Measurements from ENCODE around the gene MADCAM1. TPM values are rescaled to one million over a fixed set of nuclear protein-coding genes. Genes with fewer than 3 reads are reported as not detected.

MADCAM1 gene
- total RNA-seq, 2 experiments from 2014 or later, result 0.69 to 2.0 TPM

DNA sequence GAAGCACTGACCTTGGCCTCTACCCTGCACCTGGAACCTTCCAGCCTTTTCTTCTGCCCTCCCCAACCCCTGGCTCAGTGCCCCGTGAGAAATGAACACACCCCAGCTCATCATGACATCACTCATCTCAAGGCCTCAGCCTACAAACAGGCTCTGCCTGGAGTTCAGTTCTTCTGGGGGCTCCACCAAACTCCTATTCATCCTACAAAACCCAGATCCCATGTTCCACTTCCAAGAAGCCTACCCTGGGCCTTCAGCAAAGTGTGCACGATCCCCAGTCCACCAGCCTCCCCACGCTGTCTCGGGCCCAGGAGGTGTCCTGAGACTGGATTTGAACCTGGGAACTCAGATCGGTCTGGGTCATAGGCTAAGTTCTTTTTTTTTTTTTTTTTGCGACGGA lies 26.5 kb upstream of the MADCAM1 start:
- Histone ChIP-seq H3K4me3 (ENCODE audit: low read depth, low read length, poor library complexity, severe bottlenecking) (no peak overlapping the region), H3K27ac (ENCODE audit: low read depth, low read length, poor library complexity, severe bottlenecking) (no peak overlapping the region), H3K79me2 (ENCODE audit: insufficient read depth, low read depth, low read length) (no peaks in the 10 kb centered on the region), H3K36me3 (ENCODE audit: insufficient read depth, low read length) (no peaks in the 10 kb centered on the region), H2AFZ (ENCODE audit: low read length) (no peak overlapping the region), H4K20me1 (ENCODE audit: insufficient read depth, low read length) (no peaks in the 10 kb centered on the region), H3K9me2 (ENCODE audit: insufficient read depth, low read length) (no peaks in the 10 kb centered on the region), H3K4me2 (ENCODE audit: low read length) (no peak overlapping the region), H3K4me1 (ENCODE audit: insufficient read depth, low read length, poor library complexity, severe bottlenecking) (no peaks in the 10 kb centered on the region), H3K9me3 (ENCODE audit: low read length) (no peaks in the 10 kb centered on the region)
- no peak for DNase-seq (ENCODE audit: low spot score)
- TF ChIP-seq EZH2phosphoT487 (IDR thresholded peaks at IDR 0.05; ENCODE audit: borderline replicate concordance, low read depth, low read length) (no peak), CTCF (conservative IDR thresholded peaks at IDR 0.05; ENCODE audit: low read length) (no peak)
- ChIA-PET POLR2A (no interaction called here), CTCF (ENCODE audit: unreplicated experiment) (no interaction called here)
- no TSS peak for BruUV-seq (replicated peaks)
- intact Hi-C loops (cut with micrococcal nuclease; ENCODE audit: unreplicated experiment), result no loop called here

DNA sequence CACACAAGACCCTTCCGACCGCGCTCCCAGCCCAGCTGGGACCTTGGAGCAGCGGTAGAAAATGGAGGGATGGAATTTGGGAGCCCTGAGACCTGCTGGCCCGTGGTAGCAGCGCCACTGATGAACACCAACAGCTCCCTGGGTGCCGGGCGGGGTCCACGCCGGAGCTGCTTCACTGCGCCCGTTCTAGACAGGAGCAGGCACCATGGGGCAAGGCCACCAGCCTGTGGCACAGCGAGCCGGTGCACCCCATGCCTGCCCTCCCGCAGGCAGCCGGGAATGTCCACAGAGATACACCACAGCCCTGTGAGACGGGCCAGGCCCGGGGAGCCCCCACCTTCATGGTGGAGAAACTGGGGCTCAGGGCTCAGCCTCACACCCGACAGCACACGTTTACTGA lies 25.6 kb upstream of the MADCAM1 start:
- no peaks in the 10 kb centered on the region for H3K36me3 ChIP-seq (ENCODE audit: insufficient read depth, low read length)
- no peaks in the 10 kb centered on the region for H3K4me1 ChIP-seq (ENCODE audit: insufficient read depth, low read length, poor library complexity, severe bottlenecking)
- intact Hi-C loops (cut with micrococcal nuclease; ENCODE audit: unreplicated experiment), result no loop called here
- CTCF ChIA-PET (ENCODE audit: unreplicated experiment), result no interaction called here
- no peak overlapping the region for H3K4me2 ChIP-seq (ENCODE audit: low read length)
- H3K9me3 ChIP-seq (ENCODE audit: low read length), result no peaks in the 10 kb centered on the region
- no peak overlapping the region for H3K4me3 ChIP-seq (ENCODE audit: low read depth, low read length, poor library complexity, severe bottlenecking)
- no peak for DNase-seq (ENCODE audit: low spot score)
- BruUV-seq (replicated peaks), result no TSS peak
- POLR2A ChIA-PET, result no interaction called here
- no peaks in the 10 kb centered on the region for H3K9me2 ChIP-seq (ENCODE audit: insufficient read depth, low read length)
- TF ChIP-seq EZH2phosphoT487 (IDR thresholded peaks at IDR 0.05; ENCODE audit: borderline replicate concordance, low read depth, low read length) (no peak), CTCF (conservative IDR thresholded peaks at IDR 0.05; ENCODE audit: low read length) (no peak)
- no peak overlapping the region for H3K27ac ChIP-seq (ENCODE audit: low read depth, low read length, poor library complexity, severe bottlenecking)
- no peak overlapping the region for H2AFZ ChIP-seq (ENCODE audit: low read length)
- H3K79me2 ChIP-seq (ENCODE audit: insufficient read depth, low read depth, low read length), result no peaks in the 10 kb centered on the region
- H4K20me1 ChIP-seq (ENCODE audit: insufficient read depth, low read length), result no peaks in the 10 kb centered on the region

GRCh38 chr19:472005-472858 lies 24.1 kb upstream of the MADCAM1 start:
- no peak overlapping the region for H3K4me3 ChIP-seq (ENCODE audit: low read depth, low read length, poor library complexity, severe bottlenecking)
- no peak for DNase-seq (ENCODE audit: low spot score)
- no peak overlapping the region for H3K4me2 ChIP-seq (ENCODE audit: low read length)
- ChIA-PET CTCF (ENCODE audit: unreplicated experiment) (no interaction called here), POLR2A (no interaction called here)
- no TSS peak for BruUV-seq (replicated peaks)
- H3K9me2 ChIP-seq (ENCODE audit: insufficient read depth, low read length), result no peaks in the 10 kb centered on the region
- H3K9me3 ChIP-seq (ENCODE audit: low read length), result no peaks in the 10 kb centered on the region
- no peaks in the 10 kb centered on the region for H3K79me2 ChIP-seq (ENCODE audit: insufficient read depth, low read depth, low read length)
- no peak overlapping the region for H2AFZ ChIP-seq (ENCODE audit: low read length)
- no peak overlapping the region for H3K27ac ChIP-seq (ENCODE audit: low read depth, low read length, poor library complexity, severe bottlenecking)
- no peaks in the 10 kb centered on the region for H3K36me3 ChIP-seq (ENCODE audit: insufficient read depth, low read length)
- intact Hi-C loops (cut with micrococcal nuclease; ENCODE audit: unreplicated experiment), result no loop called here
- H4K20me1 ChIP-seq (ENCODE audit: insufficient read depth, low read length), result no peaks in the 10 kb centered on the region
- TF ChIP-seq CTCF (conservative IDR thresholded peaks at IDR 0.05; ENCODE audit: low read length) (no peak), EZH2phosphoT487 (IDR thresholded peaks at IDR 0.05; ENCODE audit: borderline replicate concordance, low read depth, low read length) (no peak)
- no peaks in the 10 kb centered on the region for H3K4me1 ChIP-seq (ENCODE audit: insufficient read depth, low read length, poor library complexity, severe bottlenecking)

Measured in OCI-LY7 (cell line).